PFSK-1 (cell line): ENCODE data around the gene DIPK1A.

Experiments
- FOXP2 ChIP-seq: optimal IDR thresholded peaks from 2 replicates; pipeline ENCODE3; 2011; ENCODE audit warnings: borderline replicate concordance, control low read depth, inconsistent platforms; ENCODE audit not compliant: insufficient read depth; ENCODE audit errors: extremely low read length, extremely low read depth
- POLR2AphosphoS5 ChIP-seq: IDR thresholded peaks from 2 replicates; pipeline ENCODE4 v1.6.1; 2012; ENCODE audit warnings: low read depth, mild to moderate bottlenecking, control low read depth, low read length, moderate library complexity
- REST ChIP-seq, 2 experiments: IDR thresholded peaks; 2 replicates each; pipeline versions ENCODE4 v1.6.1 to v1.8.0; 2011 to 2012; ENCODE audit warnings: low read depth in 2 of 2, low read length in 2 of 2, control low read depth in 1 of 2, inconsistent platforms in 1 of 2, mild to moderate bottlenecking in 1 of 2, moderate library complexity in 1 of 2; ENCODE audit not compliant: insufficient read depth in 1 of 2
- SIN3A ChIP-seq: IDR thresholded peaks from 2 replicates; pipeline ENCODE4 v1.6.1; 2012; ENCODE audit warnings: mild to moderate bottlenecking, low read length, moderate library complexity, borderline replicate concordance; ENCODE audit not compliant: insufficient read depth
- TAF1 ChIP-seq: IDR thresholded peaks from 2 replicates; pipeline ENCODE4 v1.6.1; 2012; ENCODE audit warnings: low read length, control low read depth, borderline replicate concordance; ENCODE audit not compliant: insufficient read depth

DIPK1A gene

GRCh38 chr1:92864131-92864530 lies 97.1 kb downstream of the DIPK1A start:
- TF ChIP-seq REST (IDR thresholded peaks at IDR 0.05; ENCODE audit: insufficient read depth in 1 of 2, low read depth in 2 of 2, low read length in 2 of 2) (no peak), POLR2AphosphoS5 (no peak), SIN3A (no peak), FOXP2 (no peak), TAF1 (no peak)

- TF ChIP-seq TAF1 (no peak), POLR2AphosphoS5 (no peak), SIN3A (no peak), REST (IDR thresholded peaks at IDR 0.05; ENCODE audit: insufficient read depth in 1 of 2, low read depth in 2 of 2, low read length in 2 of 2) (no peak), FOXP2 (no peak)
Observed at GRCh38 chr1:92862605-92863004, 98.7 kb downstream of the DIPK1A start.

- no peak for TF ChIP-seq FOXP2
- TF ChIP-seq REST (IDR thresholded peaks at IDR 0.05; ENCODE audit: insufficient read depth in 1 of 2, low read depth in 2 of 2, low read length in 2 of 2), result no peak
- TF ChIP-seq TAF1, result no peak
- TF ChIP-seq POLR2AphosphoS5, result no peak
- TF ChIP-seq SIN3A, result no peak
Observed at GRCh38 chr1:92859400-92860039, 101.7 kb downstream of the DIPK1A start.

GRCh38 chr1:92858564-92859399 lies 102.5 kb downstream of the DIPK1A start:
- TF ChIP-seq POLR2AphosphoS5, result no peak
- no peak for TF ChIP-seq TAF1

GRCh38 chr1:92857817-92858216 lies 103.4 kb downstream of the DIPK1A start:
- TF ChIP-seq FOXP2 (no peak), POLR2AphosphoS5 (no peak), SIN3A (no peak), REST (IDR thresholded peaks at IDR 0.05; ENCODE audit: insufficient read depth in 1 of 2, low read depth in 2 of 2, low read length in 2 of 2) (no peak), TAF1 (no peak)
